Ovary (tissue), 9 donors: ENCODE data around the gene DPAGT1. TPM values are rescaled to one million over a fixed set of nuclear protein-coding genes. Genes with fewer than 3 reads are reported as not detected.

Experiments
- DNase-seq, 5 donors: peaks; one replicate each; pipeline ENCODE4 v3.0.0-alpha.2; 2019 to 2020
- H3K27ac ChIP-seq, 2 donors: fragments of 200-600 bp; one replicate each; pipeline versions ENCODE4 v1.5.1 to v1.8.0; 2019 to 2022
- H3K27me3 ChIP-seq: fragments of 200-600 bp; one replicate; pipeline ENCODE4 v1.8.0; 2022
- H3K36me3 ChIP-seq: fragments of 200-600 bp; sonication (generic); one replicate; pipeline ENCODE4 v1.5.1; 2019
- H3K4me1 ChIP-seq: one replicate; pipeline ENCODE4 v1.8.1; 2013; ENCODE audit warnings: mild to moderate bottlenecking, moderate library complexity; ENCODE audit not compliant: insufficient read depth
- H3K4me3 ChIP-seq: fragments of 200-600 bp; sonication (generic); one replicate; pipeline ENCODE4 v1.5.1; 2017
- H3K9me3 ChIP-seq, 2 donors: fragments of 200-600 bp in 1 of 2; sonication (generic) in 1 of 2; one replicate each; pipeline versions ENCODE4 v1.5.1 to v1.8.1; 2013 to 2019; ENCODE audit warnings: mild to moderate bottlenecking in 1 of 2, moderate library complexity in 1 of 2
- CTCF ChIP-seq, 3 donors: fragments of 450-650 bp in 2 of 3; fragments of 200-600 bp in 1 of 3; IDR thresholded peaks; one replicate each; pipeline versions ENCODE4 v1.5.1 to v1.8.0; 2016 to 2022; ENCODE audit warnings: antibody characterized with exemption in 3 of 3, mild to moderate bottlenecking in 1 of 3
- EP300 ChIP-seq: sonication (generic); formaldehyde crosslinking; IDR thresholded peaks from one replicate; pipeline ENCODE4 v1.6.1; 2017; ENCODE audit warnings: antibody characterized with exemption
- POLR2A ChIP-seq: fragments of 450-650 bp; IDR thresholded peaks from one replicate; pipeline ENCODE4 v1.6.1; 2017; ENCODE audit warnings: antibody characterized with exemption, mild to moderate bottlenecking, moderate library complexity
- WGBS, 3 donors: extraction: QIAGEN DNeasy Blood & Tissue Kit in 1 of 3; methylation state at CpG; one replicate each; pipeline versions ENCODE4 v1.1.5 to v1.1.7; 2013 to 2017; 5-methylcytosine and 5-hydroxymethylcytosine counted together
- intact Hi-C, 4 donors: fragments of 100-400 bp; cut with DNase I; formaldehyde crosslinking; loops; one replicate each; pipeline versions ENCODE4 v1.11.0 to v1.15.1; 2022 to 2023
- polyA plus RNA-seq, 2 donors: library from polyadenylated mRNA; stranded (reverse); fragments of 200-250 nt in 1 of 2; fragments of 350-450 nt in 1 of 2; fragmentation: Illumina TruSeq in 1 of 2; extraction: RNeasy Lipid Tissue Mini Kit (QIAGEN cat#74804) in 1 of 2; gene quantifications; one replicate each; pipeline ENCODE4 v1.2.3, GENCODE V29; 2013 to 2014
- total RNA-seq, 7 donors: library from RNA; depleted of rRNA in 2 of 7; stranded (reverse); fragments of >200 nt in 2 of 7; fragmentation: NEBNext Ultra II Directional in 3 of 7; extraction: Animal tissue kit (Norgen Biotek cat#: 25700) in 3 of 7; gene quantifications; one replicate each; pipeline versions ENCODE4 v1.1.0 to v1.2.4, GENCODE V29; 2016 to 2023
- donor health status: DM: no; HTN: no; CAD: no; lungs with moderate emphysema.
- donor health status: DM: no; HTN: no; CAD: no.
- donor health status: Bipolar disorder and iron deficiency.
- donor health status: DM: yes; HTN: yes; CAD: no.
- donor health status: DM: no; HTN: no; CAD: no.
- donor health status: DM: yes; HTN: yes; CAD: no.

Gene DPAGT1
- total and polyA plus RNA-seq, 9 donors: 14.1 to 61.4 (median 24.4) TPM

GRCh38 chr11:119111361-119111925 is 9.8 kb upstream of the DPAGT1 start:
- H3K27ac ChIP-seq: no peak overlapping the region
- H3K9me3 ChIP-seq: no peaks in the 10 kb centered on the region
- TF ChIP-seq POLR2A (no peak), CTCF (IDR thresholded peaks at IDR 0.05) (no peak), EP300 (no peak)
- no peaks in the 10 kb centered on the region for H3K27me3 ChIP-seq
- 91 to 93% (median 92%) methylated on average over 11 of the region's 11 CpGs for WGBS, 3 donors
- DNase-seq: peak in 2 of 5 donors; percentile 15 to 26
- intact Hi-C loops: no loop called here
- H3K36me3 ChIP-seq: no peaks in the 10 kb centered on the region
- peaks cover 8% of the 10 kb centered on the region for H3K4me1 ChIP-seq
- H3K4me3 ChIP-seq: no peak overlapping the region

DNA sequence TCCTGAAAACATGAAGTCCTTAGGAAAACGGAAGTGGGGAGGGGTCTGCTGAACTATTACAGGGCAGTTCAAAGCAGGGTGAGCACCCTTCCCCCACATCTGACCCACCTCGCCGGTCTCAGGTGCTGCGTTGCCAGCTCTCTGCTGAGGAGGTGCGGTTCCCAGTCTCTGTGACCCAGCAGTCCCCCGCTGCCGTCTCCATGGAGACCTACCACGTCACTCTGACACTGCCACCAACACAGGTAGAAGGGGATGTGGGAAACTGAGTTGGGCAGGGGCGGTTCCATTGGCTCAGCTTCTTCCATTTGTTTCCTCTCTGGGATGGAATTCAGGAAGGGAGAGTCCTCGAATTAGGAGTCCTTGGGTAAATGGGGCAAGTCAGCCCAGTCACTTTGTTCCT is 8.8 kb upstream of the DPAGT1 start:
- intact Hi-C loops: no loop called here
- H3K36me3 ChIP-seq: no peaks in the 10 kb centered on the region
- no peak overlapping the region for H3K4me3 ChIP-seq
- H3K27ac ChIP-seq: no peak overlapping the region
- no peaks in the 10 kb centered on the region for H3K27me3 ChIP-seq
- peaks cover 10% of the 10 kb centered on the region for H3K4me1 ChIP-seq
- WGBS, 3 donors: 81 to 86% (median 82%) methylated on average over 10 of the region's 10 CpGs
- TF ChIP-seq POLR2A (no peak), CTCF (IDR thresholded peaks at IDR 0.05) (no peak), EP300 (no peak)
- peak in 2 of 5 donors; percentile 21 to 28 for DNase-seq
- H3K9me3 ChIP-seq: no peaks in the 10 kb centered on the region

- intact Hi-C loops: loop anchor here in 2 of 4 donors (5.0 to 10.0 kb wide), 2 partner anchors 85 to 87 kb away; no protein-coding TSS in a partner anchor
- Histone ChIP-seq H3K27ac (no peak overlapping the region), H3K9me3 (no peaks in the 10 kb centered on the region), H3K27me3 (no peaks in the 10 kb centered on the region), H3K4me1 (peaks cover 10% of the 10 kb centered on the region), H3K4me3 (no peak overlapping the region), H3K36me3 (no peaks in the 10 kb centered on the region)
- WGBS, 3 donors: 86 to 89% (median 86%) methylated on average over 3 of the region's 3 CpGs
- peak in 2 of 5 donors; percentile 13 to 23 for DNase-seq
- no peak for TF ChIP-seq POLR2A
Observed at GRCh38 chr11:119109843-119110242, 8.2 kb upstream of the DPAGT1 start.

DNA sequence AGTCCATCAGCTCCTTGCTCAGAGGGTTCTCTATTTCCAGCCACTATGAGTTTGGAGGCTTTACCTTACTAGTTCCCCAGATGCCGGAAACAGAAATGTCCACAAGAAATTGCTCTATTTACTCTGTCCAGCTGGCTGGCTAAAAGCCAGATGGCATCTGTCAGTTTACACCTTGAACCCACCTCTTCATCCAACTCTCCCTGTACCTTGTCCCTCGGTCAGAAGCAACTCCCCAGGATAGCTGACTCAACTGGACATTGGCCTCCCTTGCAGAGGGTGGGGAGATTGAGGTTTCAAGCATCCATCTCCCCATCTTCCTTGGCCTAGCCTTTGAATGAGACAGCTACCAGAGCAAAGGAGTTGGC is 7.2 kb upstream of the DPAGT1 start:
- H3K27ac ChIP-seq: no peak overlapping the region
- no peaks in the 10 kb centered on the region for H3K9me3 ChIP-seq
- intact Hi-C loops: loop anchor here in 2 of 4 donors (5.0 to 10.0 kb wide), 2 partner anchors 86 to 88 kb away; no protein-coding TSS in a partner anchor
- H3K4me3 ChIP-seq: no peak overlapping the region
- no peaks in the 10 kb centered on the region for H3K27me3 ChIP-seq
- WGBS, 3 donors: 87 to 98% (median 93%) methylated on average over 2 of the region's 2 CpGs
- no peak for DNase-seq
- H3K36me3 ChIP-seq: no peaks in the 10 kb centered on the region
- TF ChIP-seq CTCF (IDR thresholded peaks at IDR 0.05) (no peak), POLR2A (no peak), EP300 (no peak)
- peaks cover 10% of the 10 kb centered on the region for H3K4me1 ChIP-seq

GRCh38 chr11:119108146-119108856 is 6.6 kb upstream of the DPAGT1 start:
- intact Hi-C loops: loop anchor here in 2 of 4 donors (5.0 to 10.0 kb wide), 2 partner anchors 86 to 89 kb away; no protein-coding TSS in a partner anchor
- Histone ChIP-seq H3K9me3 (no peaks in the 10 kb centered on the region), H3K36me3 (no peaks in the 10 kb centered on the region), H3K27ac (no peak overlapping the region), H3K4me1 (peaks cover 10% of the 10 kb centered on the region), H3K27me3 (no peaks in the 10 kb centered on the region), H3K4me3 (peak overlapping the region; percentile 92)
- 26 to 29% (median 28%) methylated on average over 8 of the region's 8 CpGs for WGBS, 3 donors
- TF ChIP-seq POLR2A (no peak), CTCF (IDR thresholded peaks at IDR 0.05) (no peak), EP300 (no peak)
- DNase-seq: no peak
